H9 (cell line): ENCODE data around the gene LINS1. TPM values are rescaled to one million over a fixed set of nuclear protein-coding genes. Genes with fewer than 3 reads are reported as not detected.

ENCODE experiments used
- DNase-seq: peaks from one replicate; pipeline ENCODE4 v3.0.0-alpha.2; 2017
- H2AFZ ChIP-seq: one replicate; pipeline ENCODE4 v1.6.1; 2013; ENCODE audit warnings: mild to moderate bottlenecking, low read length, control low read depth, moderate library complexity
- H2AK5ac ChIP-seq: 2 replicates; pipeline ENCODE4 v1.6.1; 2013; ENCODE audit warnings: low read length, control low read depth, mixed read lengths; ENCODE audit not compliant: insufficient read length
- H2BK120ac ChIP-seq: one replicate; pipeline ENCODE4 v1.6.1; 2013; ENCODE audit warnings: low read depth, mild to moderate bottlenecking, low read length, control low read depth, inconsistent platforms; ENCODE audit not compliant: poor library complexity, severe bottlenecking
- H2BK12ac ChIP-seq: 2 replicates; pipeline ENCODE4 v1.6.1; 2013; ENCODE audit warnings: low read length, control low read depth, mixed read lengths, low read depth; ENCODE audit not compliant: insufficient read length
- H2BK15ac ChIP-seq: 2 replicates; pipeline ENCODE4 v1.6.1; 2013; ENCODE audit warnings: low read depth, low read length, control low read depth
- H2BK20ac ChIP-seq: one replicate; pipeline ENCODE4 v1.6.1; 2013; ENCODE audit warnings: low read depth, mild to moderate bottlenecking, low read length, control low read depth, inconsistent platforms; ENCODE audit not compliant: poor library complexity, severe bottlenecking
- H2BK5ac ChIP-seq: 2 replicates; pipeline ENCODE4 v1.6.1; 2013; ENCODE audit warnings: low read length, control low read depth, mixed read lengths; ENCODE audit not compliant: insufficient read length
- H3K14ac ChIP-seq: 2 replicates; pipeline ENCODE4 v1.6.1; 2013; ENCODE audit warnings: low read length, control low read depth; ENCODE audit not compliant: insufficient read depth
- H3K18ac ChIP-seq: 2 replicates; pipeline ENCODE4 v1.6.1; 2013; ENCODE audit warnings: low read depth, mild to moderate bottlenecking, mixed read lengths, low read length, control low read depth; ENCODE audit not compliant: insufficient read length
- H3K23ac ChIP-seq: 2 replicates; pipeline ENCODE4 v1.6.1; 2013; ENCODE audit warnings: low read length, control low read depth, mixed read lengths, low read depth; ENCODE audit not compliant: insufficient read length
- H3K23me2 ChIP-seq: 2 replicates; pipeline ENCODE4 v1.6.1; 2013; ENCODE audit warnings: low read depth, mild to moderate bottlenecking, mixed read lengths, low read length, control low read depth; ENCODE audit not compliant: insufficient read length, poor library complexity, severe bottlenecking
- H3K27ac ChIP-seq: 2 replicates; pipeline ENCODE4 v1.5.1; 2013; ENCODE audit warnings: low read length, control low read depth, mixed read lengths, low read depth; ENCODE audit not compliant: insufficient read length
- H3K27me3 ChIP-seq: 2 replicates; pipeline ENCODE4 v1.6.1; 2013; ENCODE audit warnings: low read length, control low read depth, inconsistent platforms; ENCODE audit not compliant: insufficient read depth
- H3K4ac ChIP-seq: 2 replicates; pipeline ENCODE4 v1.6.1; 2013; ENCODE audit warnings: low read depth, mild to moderate bottlenecking, control low read depth, inconsistent platforms, low read length, moderate library complexity
- H3K4me1 ChIP-seq: 2 replicates; pipeline ENCODE4 v1.6.1; 2013; ENCODE audit warnings: low read length, control low read depth, inconsistent platforms; ENCODE audit not compliant: insufficient read depth
- H3K4me2 ChIP-seq: 2 replicates; pipeline ENCODE4 v1.6.1; 2013; ENCODE audit warnings: low read length, control low read depth, mixed read lengths; ENCODE audit not compliant: insufficient read length, insufficient read depth
- H3K56ac ChIP-seq: 2 replicates; pipeline ENCODE4 v1.6.1; 2013; ENCODE audit warnings: low read depth, mild to moderate bottlenecking, mixed read lengths, low read length, control low read depth; ENCODE audit not compliant: insufficient read length
- H3K79me1 ChIP-seq: 2 replicates; pipeline ENCODE4 v1.6.1; 2013; ENCODE audit warnings: low read depth, mild to moderate bottlenecking, moderate library complexity, low read length, control low read depth, inconsistent platforms; ENCODE audit not compliant: insufficient read depth, poor library complexity, severe bottlenecking
- H3K79me2 ChIP-seq: 2 replicates; pipeline ENCODE4 v1.6.1; 2013; ENCODE audit warnings: low read length, control low read depth, inconsistent platforms; ENCODE audit not compliant: insufficient read depth
- H3K9ac ChIP-seq: 2 replicates; pipeline ENCODE4 v1.6.1; 2013; ENCODE audit warnings: low read length, control low read depth, mixed read lengths; ENCODE audit not compliant: insufficient read length; ENCODE audit errors: extremely low read depth
- H3K9me3 ChIP-seq: one replicate; pipeline ENCODE4 v1.6.1; 2013; ENCODE audit warnings: low read depth, low read length, inconsistent platforms; ENCODE audit not compliant: control insufficient read depth
- H3T11ph ChIP-seq: one replicate; pipeline ENCODE4 v1.6.1; 2013; ENCODE audit warnings: mild to moderate bottlenecking, low read length, control low read depth, inconsistent platforms
- H4K20me1 ChIP-seq: one replicate; pipeline ENCODE4 v1.6.1; 2013; ENCODE audit not compliant: control insufficient read depth, insufficient read length, insufficient read depth
- H4K5ac ChIP-seq: 2 replicates; pipeline ENCODE4 v1.6.1; 2013; ENCODE audit warnings: low read depth, mild to moderate bottlenecking, mixed read lengths, low read length, control low read depth; ENCODE audit not compliant: insufficient read length
- H4K8ac ChIP-seq: replicated peaks from 2 replicates; pipeline ENCODE4 v1.6.1; 2013; ENCODE audit warnings: low read length, control low read depth, mixed read lengths, low read depth; ENCODE audit not compliant: insufficient read length
- H4K91ac ChIP-seq: 2 replicates; pipeline ENCODE4 v1.6.1; 2013; ENCODE audit warnings: low read depth, mild to moderate bottlenecking, moderate library complexity, mixed read lengths, low read length, control low read depth; ENCODE audit not compliant: insufficient read length
- H3K27ac Mint-ChIP-seq, 3 experiments: 2 replicates in 2 of 3; 3 replicates in 1 of 3; pipeline ENCODE4 v1.8.0; 2020 to 2021; ENCODE audit warnings: mixed read lengths in 3 of 3, mild to moderate bottlenecking in 1 of 3, moderate library complexity in 1 of 3
- H3K27me3 Mint-ChIP-seq: 2 replicates; pipeline ENCODE4 v1.8.0; 2021; ENCODE audit warnings: low read depth, mild to moderate bottlenecking, moderate library complexity, mixed read lengths
- H3K36me3 Mint-ChIP-seq, 3 experiments: 2 replicates in 2 of 3; 3 replicates in 1 of 3; pipeline ENCODE4 v1.8.0; 2020 to 2021; ENCODE audit warnings: low read depth in 3 of 3, mixed read lengths in 3 of 3; ENCODE audit not compliant: insufficient read depth in 1 of 3
- H3K4me1 Mint-ChIP-seq, 2 experiments: 2 replicates each; pipeline ENCODE4 v1.8.0; 2020; ENCODE audit warnings: mixed read lengths in 2 of 2
- H3K4me3 Mint-ChIP-seq, 2 experiments: 2 replicates in 1 of 2; 3 replicates in 1 of 2; pipeline ENCODE4 v1.8.0; 2020 to 2021; ENCODE audit warnings: mild to moderate bottlenecking in 2 of 2, mixed read lengths in 2 of 2, moderate library complexity in 1 of 2
- H3K9me3 Mint-ChIP-seq, 2 experiments: 2 replicates in 1 of 2; 3 replicates in 1 of 2; pipeline ENCODE4 v1.8.0; 2020; ENCODE audit warnings: mild to moderate bottlenecking in 2 of 2, mixed read lengths in 2 of 2, moderate library complexity in 1 of 2
- WGBS: extraction: QIAGEN DNeasy Blood & Tissue Kit; methylation state at CpG from one replicate; pipeline ENCODE4 v1.1.7; 2013; ENCODE audit warnings: missing lambda C conversion rate, low lambda C conversion rate, mixed read lengths; ENCODE audit not compliant: insufficient read length; ENCODE audit errors: extremely low coverage; 5-methylcytosine and 5-hydroxymethylcytosine counted together
- total RNA-seq: library from RNA; stranded (reverse); gene quantifications from 2 replicates; pipeline ENCODE4 v1.2.1, GENCODE V29; 2021
- TF ChIP-seq, protein P1 (sequence below): fragments of 200-600 bp; sonication (generic); conservative IDR thresholded peaks from 3 replicates; pipeline ENCODE4 v1.8.0; 2021; ENCODE audit warnings: antibody characterized with exemption, mild to moderate bottlenecking

LINS1 gene
- total RNA-seq, 1 experiment from 2014 or later = 8.8 TPM

DNA sequence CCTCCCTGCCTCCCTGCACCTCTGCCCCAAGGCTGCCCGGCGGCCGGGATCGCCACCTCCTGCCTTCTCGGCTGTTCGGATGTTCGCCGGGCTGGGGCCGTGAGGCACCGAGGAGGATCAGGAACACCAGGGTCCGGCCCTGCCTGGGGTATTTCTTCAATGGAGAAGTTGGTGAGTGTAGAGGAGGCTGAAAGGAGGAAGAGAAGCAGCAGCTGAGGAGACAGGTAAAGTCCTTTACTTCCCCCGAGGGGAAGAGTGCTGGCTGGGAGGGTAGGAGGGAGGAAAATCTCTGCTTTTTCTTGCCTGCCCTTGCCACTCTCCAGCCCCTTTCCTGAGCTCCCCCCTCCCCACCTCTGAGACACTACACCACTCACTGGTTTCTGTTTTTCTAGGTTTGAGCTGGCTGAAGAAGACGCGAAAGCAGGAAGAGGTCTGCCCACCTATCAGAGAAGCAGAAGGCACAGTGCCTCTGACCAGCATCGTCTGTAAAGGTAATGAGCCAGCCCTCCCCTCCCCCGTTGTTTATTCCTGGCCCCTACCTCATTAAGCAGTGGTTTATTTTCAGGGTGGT, 924 bp upstream of the LINS1 start:
- Histone ChIP-seq H2BK5ac (no peak overlapping the region), H3K79me1 (no peaks in the 10 kb centered on the region), H3K4me1 (no peaks in the 10 kb centered on the region; the same call in 1 of the 2 replicates), H3T11ph (no peak overlapping the region), H3K27me3 (no peaks in the 10 kb centered on the region), H3K23me2 (peaks cover 17% of the 10 kb centered on the region), H3K56ac (no peak overlapping the region), H4K5ac (no peak overlapping the region), H2AK5ac (no peak overlapping the region), H3K18ac (no peak overlapping the region), H3K9me3 (no peaks in the 10 kb centered on the region), H2BK20ac (no peak overlapping the region), H4K91ac (no peak overlapping the region), H3K9ac (peak overlapping the region; percentile 62), H3K4ac (no peak overlapping the region), H3K14ac (0 out of 2 replicates have a peak overlapping the region, but pooled peaks have one; percentile 36), H3K27ac (no peak overlapping the region), H3K23ac (no peak overlapping the region), H2BK15ac (no peak overlapping the region), H4K20me1 (peaks cover 3% of the 10 kb centered on the region), H2BK120ac (no peak overlapping the region), H2AFZ (no peak overlapping the region), H2BK12ac (no peak overlapping the region), H4K8ac (no peak overlapping the region), H3K4me2 (peak overlapping the region; percentile 90), H3K79me2 (peaks cover 3% of the 10 kb centered on the region; the same call in 1 of the 2 replicates)
- Mint-ChIP-seq H3K27me3 (no peaks in the 10 kb centered on the region), H3K36me3 (peaks cover 2 to 18% (median 9%) of the 10 kb centered on the region in 3 experiments; a peak in 6 of 7 replicates), H3K27ac (peak overlapping the region; percentile 81 to 97 (median 96); a peak in 6 of 7 replicates), H3K4me3 (no peak overlapping the region), H3K4me1 (peaks cover 5 to 8% of the 10 kb centered on the region in 2 experiments), H3K9me3 (no peaks in the 10 kb centered on the region)
- TF ChIP-seq, protein P1, sequence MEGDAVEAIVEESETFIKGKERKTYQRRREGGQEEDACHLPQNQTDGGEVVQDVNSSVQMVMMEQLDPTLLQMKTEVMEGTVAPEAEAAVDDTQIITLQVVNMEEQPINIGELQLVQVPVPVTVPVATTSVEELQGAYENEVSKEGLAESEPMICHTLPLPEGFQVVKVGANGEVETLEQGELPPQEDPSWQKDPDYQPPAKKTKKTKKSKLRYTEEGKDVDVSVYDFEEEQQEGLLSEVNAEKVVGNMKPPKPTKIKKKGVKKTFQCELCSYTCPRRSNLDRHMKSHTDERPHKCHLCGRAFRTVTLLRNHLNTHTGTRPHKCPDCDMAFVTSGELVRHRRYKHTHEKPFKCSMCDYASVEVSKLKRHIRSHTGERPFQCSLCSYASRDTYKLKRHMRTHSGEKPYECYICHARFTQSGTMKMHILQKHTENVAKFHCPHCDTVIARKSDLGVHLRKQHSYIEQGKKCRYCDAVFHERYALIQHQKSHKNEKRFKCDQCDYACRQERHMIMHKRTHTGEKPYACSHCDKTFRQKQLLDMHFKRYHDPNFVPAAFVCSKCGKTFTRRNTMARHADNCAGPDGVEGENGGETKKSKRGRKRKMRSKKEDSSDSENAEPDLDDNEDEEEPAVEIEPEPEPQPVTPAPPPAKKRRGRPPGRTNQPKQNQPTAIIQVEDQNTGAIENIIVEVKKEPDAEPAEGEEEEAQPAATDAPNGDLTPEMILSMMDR = no peak
- DNase-seq = peak; percentile 47
- no CpG with 5 or more reads among the region's 16 CpGs for WGBS
